Activated B cell treated with CpG ODN at 0.5 μM for 24 hours (primary cell): ENCODE results near the gene VKORC1. TPM values are rescaled to one million over a fixed set of nuclear protein-coding genes. Genes with fewer than 3 reads are reported as not detected.

Source experiments
- ATAC-seq: fragments of 200-7000 bp; cut with Tn5 transposase; one replicate; pipeline ENCODE4 v1.10.0; 2021; ENCODE audit warnings: low read depth, mild to moderate bottlenecking, moderate library complexity
- CTCF ChIA-PET: fragments of 350-600 bp; sonication (Branson Sonifier 250); formaldehyde crosslinking; loops from one replicate; lab custom pipeline; 2021; ENCODE audit warnings: antibody characterized with exemption; lab: Charles Lee
- POLR2A ChIA-PET: fragments of 350-600 bp; sonication (Branson Sonifier 250); formaldehyde crosslinking; loops from one replicate; lab custom pipeline; 2021; ENCODE audit warnings: antibody characterized with exemption; lab: Charles Lee
- DNase-seq: peaks from one replicate; pipeline ENCODE4 v3.0.0; 2022
- H3K27ac Mint-ChIP-seq: one replicate; pipeline ENCODE4 v1.8.0; 2020; ENCODE audit warnings: mixed read lengths
- H3K27me3 Mint-ChIP-seq: one replicate; pipeline ENCODE4 v1.8.0; 2021; ENCODE audit warnings: mixed read lengths
- H3K36me3 Mint-ChIP-seq: one replicate; pipeline ENCODE4 v1.8.0; 2021; ENCODE audit warnings: low read depth, mixed read lengths
- H3K4me1 Mint-ChIP-seq: one replicate; pipeline ENCODE4 v1.8.0; 2021; ENCODE audit warnings: mixed read lengths
- H3K4me3 Mint-ChIP-seq: one replicate; pipeline ENCODE4 v1.8.0; 2020; ENCODE audit warnings: mild to moderate bottlenecking, mixed read lengths
- H3K9me3 Mint-ChIP-seq: one replicate; pipeline ENCODE4 v1.8.0; 2020; ENCODE audit warnings: mixed read lengths
- intact Hi-C: fragments of 100-400 bp; cut with micrococcal nuclease; formaldehyde crosslinking; loops from one replicate; pipeline ENCODE4 v1.15.1; 2024
- total RNA-seq: library from RNA; stranded (reverse); gene quantifications from 2 replicates; pipeline ENCODE4 v1.2.3, GENCODE V29; 2022
- TF ChIP-seq, protein P1 (sequence below): fragments of 200-600 bp; IDR thresholded peaks from one replicate; pipeline ENCODE4 v1.8.0; 2022; ENCODE audit warnings: antibody characterized with exemption, mild to moderate bottlenecking

The VKORC1 gene
- total RNA-seq, 1 donor from 2014 or later = 41.9 TPM

DNA sequence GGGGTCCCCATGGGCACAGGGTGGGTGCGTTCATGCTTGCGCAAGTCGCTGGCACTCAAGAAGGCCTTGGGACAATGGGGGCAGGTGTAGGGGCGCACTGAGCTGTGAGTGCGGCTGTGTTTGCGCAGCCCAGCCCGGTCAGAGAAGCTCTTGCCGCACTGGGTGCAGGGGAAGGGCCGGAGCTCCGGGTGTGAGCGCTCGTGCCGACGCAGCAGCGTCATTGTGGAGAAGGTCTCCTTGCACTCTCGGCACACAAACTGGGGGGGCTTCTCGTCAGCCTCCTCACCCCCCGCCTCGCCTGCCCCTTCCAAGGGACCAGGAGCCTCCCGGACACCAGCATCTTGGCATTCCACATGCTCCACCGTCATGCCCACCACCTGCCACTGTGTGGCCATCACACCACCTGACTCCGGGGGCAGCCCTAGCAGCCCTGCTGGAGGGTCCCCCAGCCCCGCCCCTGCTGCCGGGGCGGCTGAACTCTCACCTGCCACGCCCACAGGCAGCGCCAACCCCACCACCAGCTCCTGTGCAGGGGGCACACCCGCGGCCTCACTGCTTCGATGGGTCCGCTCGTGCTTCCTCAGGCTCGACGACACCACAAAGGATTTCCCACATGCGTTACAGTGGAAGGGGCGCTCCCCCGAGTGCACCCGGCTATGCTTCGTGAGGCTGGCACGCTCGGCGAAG is 33.3 kb downstream of the VKORC1 start:
- no peak for DNase-seq
- no peaks in the 10 kb centered on the region for H3K27me3 Mint-ChIP-seq
- ATAC-seq = no peak
- no peak overlapping the region for H3K4me3 Mint-ChIP-seq
- intact Hi-C loops = no loop called here
- CTCF ChIA-PET = no interaction called here
- POLR2A ChIA-PET = interaction anchor here (0.5 kb wide), 1 partner anchor 64 kb away, joined by 3 read pairs; no protein-coding TSS in a partner anchor
- peaks cover 1% of the 10 kb centered on the region for H3K4me1 Mint-ChIP-seq
- no peak overlapping the region for H3K27ac Mint-ChIP-seq
- H3K36me3 Mint-ChIP-seq = peaks cover 29% of the 10 kb centered on the region
- TF ChIP-seq, protein P1, sequence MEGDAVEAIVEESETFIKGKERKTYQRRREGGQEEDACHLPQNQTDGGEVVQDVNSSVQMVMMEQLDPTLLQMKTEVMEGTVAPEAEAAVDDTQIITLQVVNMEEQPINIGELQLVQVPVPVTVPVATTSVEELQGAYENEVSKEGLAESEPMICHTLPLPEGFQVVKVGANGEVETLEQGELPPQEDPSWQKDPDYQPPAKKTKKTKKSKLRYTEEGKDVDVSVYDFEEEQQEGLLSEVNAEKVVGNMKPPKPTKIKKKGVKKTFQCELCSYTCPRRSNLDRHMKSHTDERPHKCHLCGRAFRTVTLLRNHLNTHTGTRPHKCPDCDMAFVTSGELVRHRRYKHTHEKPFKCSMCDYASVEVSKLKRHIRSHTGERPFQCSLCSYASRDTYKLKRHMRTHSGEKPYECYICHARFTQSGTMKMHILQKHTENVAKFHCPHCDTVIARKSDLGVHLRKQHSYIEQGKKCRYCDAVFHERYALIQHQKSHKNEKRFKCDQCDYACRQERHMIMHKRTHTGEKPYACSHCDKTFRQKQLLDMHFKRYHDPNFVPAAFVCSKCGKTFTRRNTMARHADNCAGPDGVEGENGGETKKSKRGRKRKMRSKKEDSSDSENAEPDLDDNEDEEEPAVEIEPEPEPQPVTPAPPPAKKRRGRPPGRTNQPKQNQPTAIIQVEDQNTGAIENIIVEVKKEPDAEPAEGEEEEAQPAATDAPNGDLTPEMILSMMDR = no peak
- no peaks in the 10 kb centered on the region for H3K9me3 Mint-ChIP-seq

DNA sequence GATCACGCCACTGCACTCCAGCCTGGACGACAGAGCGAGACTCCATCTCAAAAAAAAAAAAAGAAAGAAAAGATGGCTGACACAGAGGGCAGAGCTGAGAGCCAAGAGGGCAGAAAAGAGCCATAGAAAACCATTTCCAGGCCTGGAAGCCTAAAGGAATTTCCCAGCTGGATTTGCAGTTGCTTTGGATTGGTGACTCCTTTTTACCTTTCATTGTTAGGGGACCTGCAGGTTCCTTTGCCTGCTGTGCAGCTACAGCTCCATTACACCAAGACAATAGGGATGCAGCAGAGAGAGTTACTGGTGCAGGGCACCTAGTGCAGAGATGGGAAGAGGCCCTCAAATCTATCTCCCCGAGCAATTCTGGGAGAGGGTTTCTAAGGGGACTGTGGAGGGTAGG is 39.0 kb downstream of the VKORC1 start:
- intact Hi-C loops = no loop called here
- Mint-ChIP-seq H3K4me3 (no peak overlapping the region), H3K36me3 (peaks cover 7% of the 10 kb centered on the region), H3K4me1 (no peaks in the 10 kb centered on the region), H3K27me3 (no peaks in the 10 kb centered on the region), H3K27ac (no peak overlapping the region), H3K9me3 (no peaks in the 10 kb centered on the region)
- CTCF ChIA-PET = no interaction called here
- POLR2A ChIA-PET = no interaction called here
- ATAC-seq (no peak), DNase-seq (no peak)
- TF ChIP-seq, protein P1 = no peak

DNA sequence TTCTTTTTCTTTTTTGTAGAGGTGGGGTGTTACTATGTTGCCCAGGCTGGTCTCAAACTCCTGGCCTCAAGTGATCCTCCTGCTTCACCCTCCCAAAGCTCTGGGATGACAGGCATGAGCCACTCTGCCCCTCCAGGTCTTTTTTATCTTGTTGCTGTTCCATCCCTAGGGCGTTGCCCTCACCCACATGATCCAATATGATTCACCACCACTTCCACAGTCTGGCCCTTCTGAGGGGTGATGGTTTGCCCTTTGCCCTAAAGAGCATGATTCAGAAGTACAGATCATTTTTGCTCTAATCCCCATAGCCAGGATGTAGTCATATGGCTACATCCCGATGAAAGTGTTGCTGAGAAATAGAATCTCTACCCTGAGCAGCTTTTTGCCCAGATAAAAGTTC is 42.5 kb downstream of the VKORC1 start:
- H3K4me1 Mint-ChIP-seq = no peaks in the 10 kb centered on the region

DNA sequence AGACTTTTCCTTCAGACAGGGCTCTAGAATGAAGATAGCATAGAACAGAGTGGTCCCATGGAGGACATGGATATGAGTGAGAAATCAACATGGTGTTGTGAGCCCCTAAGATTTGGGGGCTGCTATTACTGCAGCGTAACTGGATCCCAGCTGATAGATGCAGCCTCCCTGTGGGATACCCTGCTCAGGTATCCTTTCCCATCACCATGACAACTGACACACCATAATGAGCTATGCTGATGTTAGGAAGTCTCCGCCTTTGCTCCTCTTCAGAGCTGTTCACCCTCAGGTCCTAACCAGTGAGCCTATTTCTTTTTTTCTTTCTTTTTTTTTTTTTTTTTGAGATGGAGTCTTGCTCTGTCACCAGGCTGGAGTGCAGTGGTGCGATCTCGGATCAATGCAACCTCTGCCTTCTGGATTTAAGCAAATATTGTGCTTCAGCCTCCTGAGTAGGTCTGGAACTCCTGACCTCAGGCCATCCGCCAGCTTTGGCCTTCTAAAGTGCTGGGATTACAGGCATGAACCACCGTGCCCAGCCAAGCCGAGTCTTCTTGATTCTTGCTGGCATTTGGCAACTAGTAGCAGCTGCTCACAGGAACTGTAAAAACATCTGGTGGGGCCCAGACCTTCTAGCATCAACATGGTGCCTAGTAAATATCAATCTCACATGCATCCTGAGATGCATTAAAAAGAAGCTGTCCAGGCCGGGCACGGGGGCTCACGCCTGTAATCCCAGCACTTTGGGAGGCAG is 44.1 kb downstream of the VKORC1 start:
- Mint-ChIP-seq H3K4me1 (no peaks in the 10 kb centered on the region), H3K36me3 (no peaks in the 10 kb centered on the region), H3K4me3 (no peak overlapping the region), H3K9me3 (no peaks in the 10 kb centered on the region), H3K27me3 (no peaks in the 10 kb centered on the region), H3K27ac (no peak overlapping the region)
- DNase-seq (no peak), ATAC-seq (no peak)
- ChIA-PET POLR2A (interaction anchor here (1.0 kb wide), 1 partner anchor 14 kb away, joined by 3 read pairs; no protein-coding TSS in a partner anchor), CTCF (interaction anchor here (0.7 kb wide), 1 partner anchor 92 kb away, joined by 3 read pairs; no protein-coding TSS in a partner anchor)
- intact Hi-C loops = no loop called here
- TF ChIP-seq, protein P1 = no peak

More for the DNA sequence above, 42.5 kb downstream of the VKORC1 start:
- ATAC-seq = no peak
- Mint-ChIP-seq H3K27me3 (no peaks in the 10 kb centered on the region), H3K36me3 (no peaks in the 10 kb centered on the region), H3K4me3 (no peak overlapping the region), H3K27ac (no peak overlapping the region), H3K9me3 (no peaks in the 10 kb centered on the region)
- ChIA-PET POLR2A (interaction anchor here (0.6 kb wide), 1 partner anchor 16 kb away, joined by 3 read pairs; no protein-coding TSS in a partner anchor), CTCF (interaction anchor here (0.6 kb wide), 1 partner anchor 439 kb away, joined by 3 read pairs; no protein-coding TSS in a partner anchor)
- intact Hi-C loops = no loop called here
- TF ChIP-seq, protein P1 = no peak
- DNase-seq = no peak
